ENCODE data around the gene MAP3K14.

GRCh38 chr17:45361451-45361850, 44.6 kb upstream of the MAP3K14 start:
- TF ChIP-seq CTCF (conservative IDR thresholded peaks at IDR 0.05), result no peak
- TF ChIP-seq EZH2 (IDR thresholded peaks at IDR 0.05; ENCODE audit: low read depth), result no peak
